ENCODE data around the gene FRRS1L. TPM values are rescaled to one million over a fixed set of nuclear protein-coding genes. Genes with fewer than 3 reads are reported as not detected.

The FRRS1L gene
- total RNA-seq, 3 donors from 2014 or later: 0.16 to 2.6 (median 2.0) TPM

DNA sequence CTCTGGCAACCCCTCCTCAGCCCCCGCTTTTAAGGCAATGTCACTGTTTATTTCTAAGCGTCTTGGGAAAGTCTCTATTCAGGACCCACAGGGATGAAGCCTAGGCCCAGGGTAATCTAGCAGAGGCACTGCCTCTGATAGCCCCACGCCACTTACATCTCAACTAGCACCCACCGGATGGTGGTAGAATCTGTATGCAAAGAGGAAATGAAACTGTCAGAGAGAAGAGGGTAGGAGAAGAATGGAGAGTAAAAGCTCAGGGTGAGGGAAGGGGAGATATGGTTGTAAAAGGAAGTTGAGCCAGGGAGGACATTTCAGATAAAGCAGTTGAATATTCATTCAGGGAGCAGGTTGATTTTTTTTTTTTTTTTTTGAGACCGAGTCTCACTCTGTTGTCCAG lies 3.0 kb downstream of the FRRS1L start:
- no peak overlapping the region for H3K27ac ChIP-seq
- no peak for DNase-seq (ENCODE audit: low spot score in 2 of 2)
- no peak overlapping the region for H3K4me3 ChIP-seq
- H3K4me1 ChIP-seq: no peaks in the 10 kb centered on the region
- no peak for TF ChIP-seq POLR2AphosphoS5 (IDR thresholded peaks at IDR 0.05)
- peaks cover 0 to 6% of the 10 kb centered on the region in 2 donors for H3K9me3 ChIP-seq
- no peaks in the 10 kb centered on the region for H3K27me3 ChIP-seq
- intact Hi-C loops (cut with DNase I; ENCODE audit: low total_unique reads): no loop called here
- no peaks in the 10 kb centered on the region for H3K36me3 ChIP-seq

DNA sequence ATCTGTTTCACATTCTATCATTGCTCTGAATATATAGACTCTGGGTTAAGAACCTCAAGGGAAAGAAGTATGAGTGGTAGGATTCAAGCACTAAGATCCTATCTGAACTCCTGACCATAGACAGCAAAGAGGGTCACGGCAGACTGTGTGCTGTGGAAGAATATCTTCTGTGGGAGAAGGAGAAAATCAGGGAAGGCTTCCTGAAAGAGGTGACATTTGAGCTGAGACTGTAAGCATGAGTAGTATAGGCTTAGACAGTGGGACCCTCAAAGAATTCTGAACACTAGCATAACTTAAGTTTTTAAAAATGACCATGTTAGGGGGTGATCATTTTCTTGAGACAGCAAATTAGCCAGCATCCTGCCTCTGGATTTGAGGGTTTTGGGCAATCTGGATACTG lies 3.9 kb downstream of the FRRS1L start:
- H3K9me3 ChIP-seq: peaks cover 0 to 6% of the 10 kb centered on the region in 2 donors
- no peak overlapping the region for H3K27ac ChIP-seq
- no peaks in the 10 kb centered on the region for H3K4me1 ChIP-seq
- no peak for TF ChIP-seq POLR2A (IDR thresholded peaks at IDR 0.05)
- no peak for TF ChIP-seq POLR2AphosphoS5 (IDR thresholded peaks at IDR 0.05)
- TF ChIP-seq, protein P1, sequence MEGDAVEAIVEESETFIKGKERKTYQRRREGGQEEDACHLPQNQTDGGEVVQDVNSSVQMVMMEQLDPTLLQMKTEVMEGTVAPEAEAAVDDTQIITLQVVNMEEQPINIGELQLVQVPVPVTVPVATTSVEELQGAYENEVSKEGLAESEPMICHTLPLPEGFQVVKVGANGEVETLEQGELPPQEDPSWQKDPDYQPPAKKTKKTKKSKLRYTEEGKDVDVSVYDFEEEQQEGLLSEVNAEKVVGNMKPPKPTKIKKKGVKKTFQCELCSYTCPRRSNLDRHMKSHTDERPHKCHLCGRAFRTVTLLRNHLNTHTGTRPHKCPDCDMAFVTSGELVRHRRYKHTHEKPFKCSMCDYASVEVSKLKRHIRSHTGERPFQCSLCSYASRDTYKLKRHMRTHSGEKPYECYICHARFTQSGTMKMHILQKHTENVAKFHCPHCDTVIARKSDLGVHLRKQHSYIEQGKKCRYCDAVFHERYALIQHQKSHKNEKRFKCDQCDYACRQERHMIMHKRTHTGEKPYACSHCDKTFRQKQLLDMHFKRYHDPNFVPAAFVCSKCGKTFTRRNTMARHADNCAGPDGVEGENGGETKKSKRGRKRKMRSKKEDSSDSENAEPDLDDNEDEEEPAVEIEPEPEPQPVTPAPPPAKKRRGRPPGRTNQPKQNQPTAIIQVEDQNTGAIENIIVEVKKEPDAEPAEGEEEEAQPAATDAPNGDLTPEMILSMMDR (IDR thresholded peaks at IDR 0.05): no peak
- DNase-seq (ENCODE audit: low spot score in 2 of 2): no peak
- intact Hi-C loops (cut with DNase I; ENCODE audit: low total_unique reads): no loop called here
- H3K4me3 ChIP-seq: no peak overlapping the region
- H3K27me3 ChIP-seq: no peaks in the 10 kb centered on the region
- H3K36me3 ChIP-seq: no peaks in the 10 kb centered on the region

DNA sequence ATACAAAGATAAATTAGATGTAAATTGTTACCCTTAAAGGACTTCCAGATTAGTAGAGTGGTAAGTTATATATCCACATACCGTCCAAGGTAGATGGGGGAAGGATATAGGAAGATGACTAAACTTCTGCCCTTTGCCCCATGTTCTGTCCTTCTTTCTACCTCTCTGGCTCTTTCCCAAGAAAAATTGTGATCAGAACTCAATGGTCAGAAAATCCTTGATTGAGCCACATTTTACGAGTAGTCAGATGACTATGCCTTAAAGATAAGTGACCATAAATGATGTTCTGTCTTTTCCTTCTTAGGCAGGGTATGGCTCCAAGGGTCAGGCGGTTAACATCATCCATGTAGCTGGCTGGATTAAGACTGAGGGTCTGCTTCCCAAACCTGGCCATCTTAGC lies 4.4 kb downstream of the FRRS1L start:
- Histone ChIP-seq H3K9me3 (peaks cover 0 to 6% of the 10 kb centered on the region in 2 donors), H3K27me3 (no peaks in the 10 kb centered on the region), H3K4me3 (no peak overlapping the region), H3K36me3 (no peaks in the 10 kb centered on the region), H3K27ac (no peak overlapping the region), H3K4me1 (no peaks in the 10 kb centered on the region)
- DNase-seq (ENCODE audit: low spot score in 2 of 2): no peak
- no peak for TF ChIP-seq POLR2AphosphoS5 (IDR thresholded peaks at IDR 0.05)
- TF ChIP-seq, protein P1 (IDR thresholded peaks at IDR 0.05): no peak
- no peak for TF ChIP-seq POLR2A (IDR thresholded peaks at IDR 0.05)
- intact Hi-C loops (cut with DNase I; ENCODE audit: low total_unique reads): no loop called here

DNA sequence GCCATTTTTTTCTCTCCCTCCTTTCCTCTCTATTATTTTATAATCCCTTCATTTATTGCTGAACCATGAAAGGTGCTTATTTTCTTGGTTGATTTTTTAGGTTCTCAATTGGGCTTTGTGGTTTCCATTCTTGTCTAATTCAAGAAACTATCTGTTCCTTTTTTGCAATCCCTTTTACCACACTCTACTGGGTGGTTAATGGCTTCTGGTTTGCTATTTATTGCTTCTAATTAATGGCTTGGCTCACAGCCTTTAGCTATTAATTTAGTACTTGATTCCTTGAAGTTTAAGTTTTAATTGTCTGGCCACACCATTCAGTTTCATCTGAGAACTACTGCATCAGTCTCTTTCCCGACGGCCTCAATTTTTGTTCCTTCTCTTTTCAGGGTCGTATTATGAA lies 5.6 kb downstream of the FRRS1L start:
- intact Hi-C loops (cut with DNase I; ENCODE audit: low total_unique reads): no loop called here
- no peak overlapping the region for H3K4me3 ChIP-seq
- H3K9me3 ChIP-seq: peaks cover 0 to 6% of the 10 kb centered on the region in 2 donors
- H3K27ac ChIP-seq: no peak overlapping the region
- DNase-seq (ENCODE audit: low spot score in 2 of 2): no peak
- H3K36me3 ChIP-seq: no peaks in the 10 kb centered on the region
- TF ChIP-seq, protein P1 (IDR thresholded peaks at IDR 0.05): no peak
- TF ChIP-seq POLR2AphosphoS5 (IDR thresholded peaks at IDR 0.05) (no peak), POLR2A (IDR thresholded peaks at IDR 0.05) (no peak)
- H3K4me1 ChIP-seq: no peaks in the 10 kb centered on the region
- no peaks in the 10 kb centered on the region for H3K27me3 ChIP-seq

DNA sequence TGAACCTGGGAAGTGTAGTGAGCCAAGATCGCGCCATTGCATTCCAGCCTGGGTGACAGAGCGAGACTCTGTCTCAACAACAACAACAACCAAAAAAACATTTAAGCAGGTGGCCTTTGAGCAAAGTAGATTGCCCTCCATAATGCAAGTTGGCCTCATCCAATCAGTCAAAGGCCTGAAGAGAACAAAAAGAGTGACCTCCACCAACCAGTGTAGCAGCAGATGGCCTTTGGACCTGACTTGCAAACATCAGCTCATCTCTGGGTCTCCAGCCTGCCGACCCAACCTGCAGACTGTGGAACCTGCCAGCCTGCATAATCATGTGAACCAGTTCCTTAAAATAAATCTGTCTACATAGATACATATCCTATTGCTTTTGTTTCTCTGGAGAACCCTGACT lies 7.5 kb downstream of the FRRS1L start:
- Histone ChIP-seq H3K4me1 (no peaks in the 10 kb centered on the region), H3K9me3 (no peaks in the 10 kb centered on the region), H3K36me3 (no peaks in the 10 kb centered on the region), H3K27ac (no peak overlapping the region), H3K4me3 (no peak overlapping the region), H3K27me3 (no peaks in the 10 kb centered on the region)
- TF ChIP-seq POLR2AphosphoS5 (IDR thresholded peaks at IDR 0.05): no peak
- no peak for TF ChIP-seq POLR2A (IDR thresholded peaks at IDR 0.05)
- TF ChIP-seq, protein P1 (IDR thresholded peaks at IDR 0.05): no peak
- intact Hi-C loops (cut with DNase I; ENCODE audit: low total_unique reads): no loop called here
- no peak for DNase-seq (ENCODE audit: low spot score in 2 of 2)

DNA sequence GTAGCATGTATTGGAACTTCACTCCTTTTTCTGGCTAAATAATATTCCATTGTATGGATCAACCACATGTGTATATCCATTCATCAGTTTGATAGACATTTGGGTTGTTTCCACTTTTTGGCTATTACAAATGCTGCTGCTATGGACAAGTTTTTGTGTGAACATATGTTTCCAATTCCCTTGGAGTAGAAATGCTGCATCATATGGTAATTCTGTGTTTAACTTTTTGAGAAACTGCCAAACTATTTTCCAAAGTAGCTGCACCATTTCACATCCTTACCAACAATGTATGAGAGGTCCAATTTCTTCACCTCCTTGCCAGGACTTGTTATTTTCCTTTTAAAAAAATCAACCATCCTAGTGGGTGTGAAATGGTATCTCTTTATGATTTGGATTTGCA lies 8.4 kb downstream of the FRRS1L start:
- H3K27me3 ChIP-seq: no peaks in the 10 kb centered on the region
- H3K36me3 ChIP-seq: no peaks in the 10 kb centered on the region
- H3K4me1 ChIP-seq: no peaks in the 10 kb centered on the region
- intact Hi-C loops (cut with DNase I; ENCODE audit: low total_unique reads): no loop called here
- no peaks in the 10 kb centered on the region for H3K9me3 ChIP-seq
- no peak overlapping the region for H3K4me3 ChIP-seq
- H3K27ac ChIP-seq: no peak overlapping the region
- DNase-seq (ENCODE audit: low spot score in 2 of 2): no peak
- TF ChIP-seq, protein P1 (IDR thresholded peaks at IDR 0.05): no peak
- TF ChIP-seq POLR2A (IDR thresholded peaks at IDR 0.05) (no peak), POLR2AphosphoS5 (IDR thresholded peaks at IDR 0.05) (no peak)
